ENCODE measurements around the gene SLC39A11.

Gene SLC39A11

DNA sequence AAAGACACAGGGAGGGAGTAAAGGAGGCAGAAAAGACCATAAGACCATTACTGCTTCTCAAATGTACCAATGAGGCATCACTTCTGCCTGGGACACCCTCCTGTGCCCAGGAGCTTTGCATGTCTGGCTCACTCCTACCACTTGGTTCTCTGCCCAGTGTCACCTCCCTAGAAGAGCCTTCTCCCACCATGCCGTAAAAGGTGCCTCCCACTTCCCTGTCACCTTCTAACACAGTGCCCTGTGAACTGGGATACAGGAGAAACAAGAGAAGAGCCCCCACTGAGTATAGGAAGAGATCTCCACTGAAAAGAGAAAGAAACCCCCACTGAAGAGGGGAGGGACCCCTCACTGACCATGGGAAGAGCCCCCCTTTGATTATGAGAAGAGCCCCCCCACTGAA is 486.9 kb downstream of the SLC39A11 start:
- DNase-seq = no peak

DNA sequence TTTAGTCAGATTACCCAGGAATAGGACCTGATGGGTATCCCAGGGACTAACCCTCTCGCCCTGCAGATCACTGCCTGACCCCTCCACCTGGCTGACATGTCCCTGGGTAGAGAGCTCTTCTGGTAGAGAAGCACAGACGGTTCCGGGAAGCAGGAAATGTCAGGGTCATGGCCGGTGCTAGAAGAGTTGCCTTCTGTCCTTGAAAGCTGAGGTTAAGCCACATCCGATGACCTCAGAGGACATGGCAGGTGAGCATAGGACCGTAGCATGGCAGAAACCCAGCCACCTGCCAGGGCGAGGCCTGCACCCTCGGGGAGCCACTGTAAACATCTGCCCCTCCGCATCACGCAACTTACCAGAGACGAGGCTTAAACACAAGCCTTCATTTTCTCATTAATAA is 488.0 kb downstream of the SLC39A11 start:
- no peak for DNase-seq

DNA sequence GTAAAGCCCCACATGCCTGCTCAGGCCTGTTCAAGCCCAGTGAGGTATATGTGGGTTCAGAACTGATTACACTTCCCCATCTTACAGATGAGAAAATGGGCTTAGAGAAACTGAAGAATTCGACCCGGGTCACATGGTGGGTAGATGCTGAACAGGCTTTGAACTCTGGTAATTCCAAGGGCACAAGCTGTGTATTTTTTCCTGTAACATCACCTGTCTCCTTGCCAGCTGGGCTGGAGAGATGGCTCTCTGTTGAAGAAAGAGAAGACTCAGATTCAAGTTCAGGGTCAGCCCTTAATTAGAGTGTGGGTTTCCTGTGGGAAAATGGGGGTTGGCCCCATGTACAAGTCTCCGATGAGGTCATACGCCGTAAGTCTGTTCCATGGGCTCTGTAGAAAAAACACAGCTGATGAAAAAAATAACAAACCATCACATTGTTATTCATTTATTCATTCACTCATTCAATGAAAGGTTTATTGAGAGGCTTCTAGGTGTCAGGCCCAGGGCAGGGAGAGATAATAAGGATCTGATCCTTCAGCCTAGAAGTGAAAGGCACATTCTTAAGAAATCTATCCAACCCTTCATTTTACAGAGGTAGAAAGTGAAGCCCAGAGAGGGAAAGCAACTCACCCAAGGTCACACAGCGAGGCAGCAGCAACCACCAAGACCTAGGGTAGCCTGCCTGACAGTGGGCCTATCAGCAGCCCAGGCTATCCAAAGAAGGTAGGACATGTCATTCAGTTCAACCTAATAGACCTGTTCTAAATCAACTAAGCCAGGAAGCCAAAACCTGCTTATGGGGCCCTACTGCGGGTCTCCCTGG is 488.9 kb downstream of the SLC39A11 start:
- DNase-seq = no peak

DNA sequence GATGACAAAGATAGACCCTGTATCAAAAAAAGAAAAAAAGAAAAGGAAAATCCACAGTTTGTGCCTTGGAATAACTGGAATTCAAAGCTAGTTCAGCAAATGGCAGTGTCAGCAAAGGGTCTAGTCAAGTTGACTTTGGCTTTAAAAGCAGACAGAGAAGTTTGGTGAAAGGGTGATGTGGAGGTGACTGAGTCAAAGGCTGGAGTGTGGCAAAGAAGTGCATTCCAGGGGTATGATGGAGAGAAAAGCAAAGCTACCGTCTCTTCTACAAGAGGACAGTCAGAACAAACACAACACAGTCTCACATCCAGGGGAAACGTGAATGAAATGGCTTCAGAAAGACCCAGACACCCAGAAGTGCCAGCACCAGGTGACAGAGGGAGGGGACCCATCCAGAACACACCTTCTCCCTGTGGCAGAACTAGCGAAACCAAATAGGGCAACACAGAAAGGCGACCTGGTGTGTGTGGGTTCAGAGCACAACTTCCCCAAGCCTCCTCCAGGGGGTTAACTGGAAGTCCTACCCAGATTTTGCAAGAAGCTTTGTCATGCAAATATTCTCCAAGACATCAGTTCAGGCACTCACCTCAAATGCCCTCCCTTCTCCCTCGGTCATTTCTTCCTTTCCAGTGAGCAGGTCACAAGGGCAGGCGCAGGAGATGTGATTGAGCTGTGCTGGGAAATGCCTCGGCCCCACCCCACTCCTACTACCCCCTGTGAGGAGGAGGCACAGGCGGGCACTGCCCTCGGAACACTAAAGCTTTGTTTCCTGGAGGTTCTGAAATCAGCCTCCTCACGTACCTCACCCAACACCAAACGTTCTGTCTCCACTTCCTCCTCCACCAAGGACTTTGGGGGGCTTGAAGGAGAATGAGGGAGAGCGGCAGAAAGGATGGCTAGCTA is 489.7 kb downstream of the SLC39A11 start:
- DNase-seq = no peak

DNA sequence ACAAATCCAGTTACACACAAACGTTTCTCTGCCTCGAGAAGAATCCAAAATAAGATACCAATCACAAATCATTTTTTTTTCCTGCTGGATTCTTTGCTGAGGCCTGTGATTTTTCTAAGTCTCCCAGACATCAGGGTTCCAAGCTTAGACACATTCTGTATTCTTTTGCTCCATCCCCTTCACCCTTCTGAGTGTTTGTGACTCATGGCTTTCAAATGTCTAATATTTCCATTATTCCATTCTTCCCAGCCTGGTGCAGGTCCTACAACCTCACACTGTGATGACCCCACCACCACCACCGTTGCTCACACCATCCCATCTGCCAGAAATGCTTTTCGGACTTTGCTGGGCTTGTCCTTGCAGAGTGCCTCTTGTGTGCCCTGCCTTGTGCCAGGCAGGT is 491.6 kb downstream of the SLC39A11 start:
- DNase-seq = no peak

DNA sequence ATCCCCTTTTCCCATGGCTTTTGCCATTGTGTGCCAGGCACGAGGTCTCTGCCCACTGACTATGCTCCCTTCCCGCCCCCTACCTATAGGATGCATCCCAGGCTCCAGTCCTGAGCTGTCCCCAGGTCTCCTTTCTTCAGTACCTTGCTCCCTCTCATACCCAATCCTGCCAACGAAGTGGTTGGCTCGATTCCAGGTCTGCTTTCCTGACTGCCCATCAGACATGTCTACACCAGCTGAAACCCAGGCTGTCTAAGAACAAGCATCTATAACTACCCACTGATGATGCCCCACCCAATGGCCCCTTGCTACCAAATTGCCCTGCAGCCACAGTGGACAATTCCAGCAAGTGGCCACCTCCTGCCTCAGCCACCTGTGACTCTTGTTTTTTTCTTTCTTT is 492.6 kb downstream of the SLC39A11 start:
- DNase-seq = no peak

DNA sequence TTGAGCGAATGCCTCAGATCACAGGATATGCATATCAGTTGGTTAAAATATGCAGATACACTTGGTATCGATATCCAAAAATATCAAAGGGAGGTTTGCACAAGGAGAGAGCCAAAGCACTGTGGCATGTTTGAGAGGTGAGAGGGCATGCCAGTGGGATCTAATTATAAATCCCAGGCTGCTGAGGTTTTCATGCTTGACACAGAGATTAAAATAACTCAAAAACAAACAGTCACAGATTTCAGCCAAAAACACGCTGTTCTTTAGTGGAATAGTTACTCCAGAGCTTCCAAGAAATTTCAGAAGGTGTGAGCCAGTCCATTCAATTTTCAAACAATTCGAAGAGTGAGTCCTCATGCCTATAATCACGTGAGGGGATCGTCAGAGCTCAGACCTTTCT is 493.8 kb downstream of the SLC39A11 start:
- no peak for DNase-seq

DNA sequence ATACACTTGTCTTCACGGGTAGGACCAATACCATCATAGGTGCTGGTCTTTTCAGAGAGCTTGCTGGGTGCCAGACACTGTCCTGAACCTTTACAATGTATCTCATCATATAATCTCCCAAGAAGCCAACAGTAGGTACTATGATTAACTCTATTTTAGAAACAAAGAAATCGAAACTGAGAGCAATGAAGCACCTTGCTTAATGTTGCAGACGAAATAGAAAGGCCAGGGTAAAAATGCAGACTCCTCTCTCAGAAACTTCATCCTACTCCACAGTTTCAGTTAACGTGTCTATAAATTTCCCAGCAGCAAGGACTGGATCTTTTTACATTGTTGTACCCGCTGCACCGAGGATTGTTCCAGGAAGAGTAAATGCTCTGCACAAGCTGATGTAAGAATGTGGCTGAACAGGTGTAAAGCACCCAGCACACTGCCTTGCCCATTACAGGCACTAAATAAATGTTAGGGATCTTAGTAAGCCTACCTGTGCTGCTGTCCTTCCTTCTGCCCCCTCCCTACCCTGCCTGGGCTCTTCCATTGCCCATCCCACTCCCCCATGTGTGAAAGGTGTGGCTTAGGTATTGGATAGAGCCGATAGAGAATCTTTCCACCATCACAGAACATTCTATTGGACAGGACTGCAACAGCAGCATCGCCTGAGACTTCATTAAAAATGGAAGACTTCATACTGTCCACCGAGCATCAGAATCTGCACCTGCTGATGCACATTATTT is 495.0 kb downstream of the SLC39A11 start:
- DNase-seq = no peak

All from CD4-positive, alpha-beta T cell treated with Interleukin-21 for 1 hour (primary cell).